HG02870 (cell line): ENCODE results near the gene SCN7A.
"Not testable (repeated sequence)": the region's sequence is repeated elsewhere in the genome, so short reads cannot be mapped to it uniquely, and the experiment has no call there.

Experiments
- ATAC-seq: cut with Tn5 transposase; IDR thresholded peaks from one replicate; pipeline ENCODE4 v1.9.1; 2021; ENCODE audit warnings: mild to moderate bottlenecking, moderate library complexity; ENCODE audit not compliant: unreplicated experiment

Gene SCN7A

DNA sequence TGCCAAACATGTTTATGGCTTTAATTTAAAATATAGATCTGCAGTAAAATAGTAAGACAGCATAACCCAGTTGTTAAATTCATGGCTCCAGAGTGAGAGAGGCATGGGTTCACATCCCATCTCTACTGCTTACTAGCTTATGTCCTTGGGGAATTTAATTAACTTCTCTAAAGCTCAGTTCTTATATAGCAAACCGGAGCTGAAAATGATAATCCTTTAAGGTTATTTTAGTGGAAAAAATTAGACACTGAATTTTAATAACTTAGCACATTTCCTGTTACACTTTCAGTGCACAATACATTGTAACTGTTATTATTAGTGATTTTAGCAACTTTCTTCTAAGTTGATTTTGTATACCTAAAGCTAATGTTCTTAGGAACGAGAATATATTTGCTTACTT is 133.1 kb downstream of the SCN7A start:
- no peak for ATAC-seq

DNA sequence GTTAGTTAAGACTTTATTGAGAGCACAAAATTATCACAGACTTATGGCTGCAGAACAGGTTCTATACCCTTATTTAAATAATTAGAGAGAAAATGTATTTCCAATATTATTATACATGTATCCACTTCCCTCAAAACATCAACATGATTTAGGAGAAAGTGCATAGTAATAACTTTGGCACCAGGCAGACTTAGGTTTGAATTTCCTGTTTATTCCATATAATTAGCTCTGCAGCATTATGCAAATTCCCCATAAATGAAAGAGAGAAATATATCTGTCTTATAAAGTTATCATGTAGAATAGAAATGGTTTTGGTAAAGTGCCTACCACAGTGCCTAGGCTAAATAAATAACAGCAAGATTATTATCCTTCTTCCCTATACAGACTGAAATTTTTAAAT is 133.6 kb downstream of the SCN7A start:
- no peak for ATAC-seq

DNA sequence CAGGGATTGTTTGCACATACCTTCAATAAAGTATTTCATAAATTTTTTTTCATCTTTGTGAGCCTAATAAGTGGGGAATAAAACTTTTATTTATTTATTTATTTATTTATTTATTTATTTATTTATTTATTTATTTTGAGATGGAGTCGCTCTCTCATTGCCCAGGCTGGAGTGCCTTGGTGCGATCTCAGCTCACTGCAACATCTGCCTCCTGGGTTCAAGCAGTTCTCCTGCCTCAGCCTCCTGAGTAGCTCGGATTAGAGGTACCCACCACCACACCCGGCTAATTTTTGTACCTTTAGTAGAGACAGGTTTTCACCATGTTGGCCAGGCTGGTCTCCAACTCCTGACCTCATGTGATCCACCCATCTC is 136.1 kb downstream of the SCN7A start:
- not testable (repeated sequence) for ATAC-seq

DNA sequence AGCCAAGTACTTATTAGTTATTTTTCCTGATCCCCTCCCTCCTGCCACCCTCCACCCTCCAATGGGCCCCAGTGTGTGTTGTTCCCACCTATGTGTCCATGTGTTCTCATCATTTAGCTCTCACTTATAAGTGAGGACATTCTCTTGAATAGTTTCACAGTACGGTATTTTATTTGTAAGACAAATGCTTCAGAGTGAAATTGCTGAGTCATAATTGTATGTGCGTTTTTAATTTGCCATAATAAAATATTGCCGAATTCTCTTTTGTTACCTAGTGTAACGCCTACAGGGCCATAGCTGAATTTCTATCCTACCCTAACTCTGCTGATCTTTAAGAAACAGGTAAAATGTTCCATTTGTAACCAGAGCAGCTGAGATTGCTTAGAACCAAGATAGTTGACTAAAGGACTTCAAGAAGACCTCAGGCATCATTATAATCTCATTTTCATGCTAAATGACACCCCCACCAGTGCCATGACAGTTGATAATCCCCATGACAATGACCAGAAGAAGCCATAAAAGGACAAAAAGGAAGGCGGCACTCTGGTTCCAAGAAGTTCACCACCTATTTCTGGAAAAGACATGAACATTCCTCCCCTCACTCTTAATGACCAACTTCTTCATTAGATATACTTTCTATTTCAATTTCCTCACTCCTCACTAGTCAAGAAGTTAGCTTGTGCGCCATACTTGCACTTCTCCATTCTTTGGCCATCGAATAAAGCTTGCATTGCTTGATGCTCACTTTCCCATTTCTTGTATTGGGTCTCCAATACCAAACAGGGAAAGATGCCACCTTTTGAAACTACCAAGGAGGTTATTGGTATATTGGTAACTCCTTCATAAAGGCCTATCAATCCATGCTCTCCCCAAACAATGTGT is 136.7 kb downstream of the SCN7A start:
- no peak for ATAC-seq
